ENCODE measurements around the gene QPCTL.

Gene QPCTL

GRCh38 chr19:45692187-45693105 is at the start of gene QPCTL:
Gene QPCTL (plus strand): TSS chr19:45692666. CDS start chr19:45692704, 38 bp downstream.
- no peaks in the 10 kb centered on the region for H3K9me3 Mint-ChIP-seq
- H3K4me1 Mint-ChIP-seq (ENCODE audit: low read depth), result peaks cover 14% of the 10 kb centered on the region
- intact Hi-C loops (cut with micrococcal nuclease), result loop anchor here (1.0 kb wide), 1 partner anchor 25 kb away; no protein-coding TSS in a partner anchor
- no peaks in the 10 kb centered on the region for H3K27me3 Mint-ChIP-seq
- H3K4me3 Mint-ChIP-seq, result peak within 1 kb of the TSS; percentile 96
- peaks cover 59% of the 10 kb centered on the region for H3K36me3 Mint-ChIP-seq (ENCODE audit: low read depth)
- peak within 1 kb of the TSS; percentile 87 for H3K27ac Mint-ChIP-seq

- intact Hi-C loops (cut with micrococcal nuclease), result loop anchor here (10.0 kb wide), 2 partner anchors 118 to 148 kb away; partner anchors contain the start of genes PPM1N and RTN2
- peaks cover 8% of the 10 kb centered on the region for H3K36me3 Mint-ChIP-seq (ENCODE audit: low read depth)
- peak overlapping the region; percentile 76 for H3K27ac Mint-ChIP-seq
- H3K9me3 Mint-ChIP-seq, result no peaks in the 10 kb centered on the region
- peaks cover 65% of the 10 kb centered on the region for H3K4me1 Mint-ChIP-seq (ENCODE audit: low read depth)
- H3K4me3 Mint-ChIP-seq, result peak overlapping the region; percentile 34
- H3K27me3 Mint-ChIP-seq, result peaks cover 47% of the 10 kb centered on the region
Measured at GRCh38 chr19:45643024-45643926, 49.2 kb upstream of the QPCTL start.

- H3K4me3 Mint-ChIP-seq, result no peak overlapping the region
- peaks cover 57% of the 10 kb centered on the region for H3K4me1 Mint-ChIP-seq (ENCODE audit: low read depth)
- no peaks in the 10 kb centered on the region for H3K9me3 Mint-ChIP-seq
- intact Hi-C loops (cut with micrococcal nuclease), result loop anchor here (10.0 kb wide), 2 partner anchors 119 to 149 kb away; partner anchors contain the start of genes PPM1N and RTN2
- H3K27ac Mint-ChIP-seq, result peak overlapping the region; percentile 15
- peaks cover 2% of the 10 kb centered on the region for H3K36me3 Mint-ChIP-seq (ENCODE audit: low read depth)
- peaks cover 47% of the 10 kb centered on the region for H3K27me3 Mint-ChIP-seq
Measured at GRCh38 chr19:45643927-45644771, 48.3 kb upstream of the QPCTL start.

GRCh38 chr19:45645068-45645630 is 47.3 kb upstream of the QPCTL start:
- peaks cover 52% of the 10 kb centered on the region for H3K4me1 Mint-ChIP-seq (ENCODE audit: low read depth)
- peak overlapping the region; percentile 60 for H3K4me3 Mint-ChIP-seq
- no peaks in the 10 kb centered on the region for H3K9me3 Mint-ChIP-seq
- intact Hi-C loops (cut with micrococcal nuclease), result loop anchor here (10.0 kb wide), 2 partner anchors 120 to 150 kb away; partner anchors contain the start of genes PPM1N and RTN2
- H3K27me3 Mint-ChIP-seq, result peaks cover 49% of the 10 kb centered on the region
- peak overlapping the region; percentile 15 for H3K27ac Mint-ChIP-seq
- H3K36me3 Mint-ChIP-seq (ENCODE audit: low read depth), result no peaks in the 10 kb centered on the region

- H3K27ac Mint-ChIP-seq, result no peak overlapping the region
- H3K4me3 Mint-ChIP-seq, result peak overlapping the region; percentile 60
- intact Hi-C loops (cut with micrococcal nuclease), result loop anchor here (10.0 kb wide), 2 partner anchors 121 to 151 kb away; partner anchors contain the start of genes PPM1N and RTN2
- no peaks in the 10 kb centered on the region for H3K9me3 Mint-ChIP-seq
- no peaks in the 10 kb centered on the region for H3K36me3 Mint-ChIP-seq (ENCODE audit: low read depth)
- peaks cover 52% of the 10 kb centered on the region for H3K27me3 Mint-ChIP-seq
- H3K4me1 Mint-ChIP-seq (ENCODE audit: low read depth), result peaks cover 46% of the 10 kb centered on the region
Measured at GRCh38 chr19:45645631-45646344, 46.7 kb upstream of the QPCTL start.

GRCh38 chr19:45646345-45646698 is 46.1 kb upstream of the QPCTL start:
- peaks cover 40% of the 10 kb centered on the region for H3K4me1 Mint-ChIP-seq (ENCODE audit: low read depth)
- H3K4me3 Mint-ChIP-seq, result peak overlapping the region; percentile 60
- H3K36me3 Mint-ChIP-seq (ENCODE audit: low read depth), result no peaks in the 10 kb centered on the region
- H3K27me3 Mint-ChIP-seq, result peaks cover 54% of the 10 kb centered on the region
- intact Hi-C loops (cut with micrococcal nuclease), result loop anchor here (10.0 kb wide), 2 partner anchors 122 to 152 kb away; partner anchors contain the start of genes PPM1N and RTN2
- H3K27ac Mint-ChIP-seq, result no peak overlapping the region
- H3K9me3 Mint-ChIP-seq, result no peaks in the 10 kb centered on the region

- H3K27ac Mint-ChIP-seq, result no peak overlapping the region
- intact Hi-C loops (cut with micrococcal nuclease), result no loop called here
- no peaks in the 10 kb centered on the region for H3K36me3 Mint-ChIP-seq (ENCODE audit: low read depth)
- no peak overlapping the region for H3K4me3 Mint-ChIP-seq
- H3K27me3 Mint-ChIP-seq, result peaks cover 38% of the 10 kb centered on the region
- no peaks in the 10 kb centered on the region for H3K9me3 Mint-ChIP-seq
- H3K4me1 Mint-ChIP-seq (ENCODE audit: low read depth), result peaks cover 9% of the 10 kb centered on the region
Measured at GRCh38 chr19:45650722-45651121, 41.7 kb upstream of the QPCTL start.

GRCh38 chr19:45653634-45654033 is 38.8 kb upstream of the QPCTL start:
- Mint-ChIP-seq H3K4me3 (no peak overlapping the region), H3K9me3 (no peaks in the 10 kb centered on the region), H3K4me1 (ENCODE audit: low read depth) (no peaks in the 10 kb centered on the region), H3K27ac (no peak overlapping the region), H3K27me3 (peaks cover 22% of the 10 kb centered on the region), H3K36me3 (ENCODE audit: low read depth) (no peaks in the 10 kb centered on the region)
- intact Hi-C loops (cut with micrococcal nuclease), result no loop called here

- H3K27me3 Mint-ChIP-seq, result peaks cover 33% of the 10 kb centered on the region
- intact Hi-C loops (cut with micrococcal nuclease), result no loop called here
- no peak overlapping the region for H3K27ac Mint-ChIP-seq
- H3K4me1 Mint-ChIP-seq (ENCODE audit: low read depth), result no peaks in the 10 kb centered on the region
- no peaks in the 10 kb centered on the region for H3K36me3 Mint-ChIP-seq (ENCODE audit: low read depth)
- H3K4me3 Mint-ChIP-seq, result no peak overlapping the region
- H3K9me3 Mint-ChIP-seq, result no peaks in the 10 kb centered on the region
Measured at GRCh38 chr19:45655073-45655472, 37.4 kb upstream of the QPCTL start.

- no peaks in the 10 kb centered on the region for H3K36me3 Mint-ChIP-seq (ENCODE audit: low read depth)
- no peak overlapping the region for H3K4me3 Mint-ChIP-seq
- peaks cover 40% of the 10 kb centered on the region for H3K27me3 Mint-ChIP-seq
- H3K9me3 Mint-ChIP-seq, result no peaks in the 10 kb centered on the region
- intact Hi-C loops (cut with micrococcal nuclease), result no loop called here
- no peak overlapping the region for H3K27ac Mint-ChIP-seq
- H3K4me1 Mint-ChIP-seq (ENCODE audit: low read depth), result no peaks in the 10 kb centered on the region
Measured at GRCh38 chr19:45657520-45658167, 34.8 kb upstream of the QPCTL start.

- Mint-ChIP-seq H3K9me3 (no peaks in the 10 kb centered on the region), H3K27me3 (peaks cover 37% of the 10 kb centered on the region), H3K27ac (no peak overlapping the region), H3K4me1 (ENCODE audit: low read depth) (peaks cover 5% of the 10 kb centered on the region), H3K36me3 (ENCODE audit: low read depth) (no peaks in the 10 kb centered on the region), H3K4me3 (no peak overlapping the region)
- intact Hi-C loops (cut with micrococcal nuclease), result no loop called here
Measured at GRCh38 chr19:45659096-45659729, 33.3 kb upstream of the QPCTL start.

GRCh38 chr19:45660636-45661035 is 31.8 kb upstream of the QPCTL start:
- Mint-ChIP-seq H3K4me3 (no peak overlapping the region), H3K36me3 (ENCODE audit: low read depth) (no peaks in the 10 kb centered on the region), H3K27ac (no peak overlapping the region), H3K27me3 (peaks cover 45% of the 10 kb centered on the region), H3K4me1 (ENCODE audit: low read depth) (peaks cover 13% of the 10 kb centered on the region), H3K9me3 (no peaks in the 10 kb centered on the region)
- intact Hi-C loops (cut with micrococcal nuclease), result no loop called here

Measured in dendritic cell treated with granulocyte-macrophage colony-stimulating factor and Interleukin-4, amounts not matched to agents 40 ng/mL and 50 ng/mL, for 4 days (primary cell).